Right renal cortex interstitium (tissue), 3 donors: Measurements from ENCODE around the gene CELA2B. TPM values are rescaled to one million over a fixed set of nuclear protein-coding genes. Genes with fewer than 3 reads are reported as not detected.
"Not testable (repeated sequence)": the region's sequence is repeated elsewhere in the genome, so short reads cannot be mapped to it uniquely, and the experiment has no call there.

ENCODE experiments used
- DNase-seq, 3 donors: peaks; one replicate each; pipeline ENCODE4 v3.0.0-alpha.2; 2013; ENCODE audit warnings: low read depth in 3 of 3, low spot score in 2 of 3
- polyA plus RNA-seq, 3 donors: library from polyadenylated mRNA; unstranded; fragments of 120-200 nt; gene quantifications; one replicate each; pipeline ENCODE4 v1.2.1, GENCODE V29; 2013; ENCODE audit not compliant: insufficient read length in 3 of 3

CELA2B gene
- polyA plus RNA-seq, 3 donors: 0.28 to 0.42 TPM; not detected in 1

DNA sequence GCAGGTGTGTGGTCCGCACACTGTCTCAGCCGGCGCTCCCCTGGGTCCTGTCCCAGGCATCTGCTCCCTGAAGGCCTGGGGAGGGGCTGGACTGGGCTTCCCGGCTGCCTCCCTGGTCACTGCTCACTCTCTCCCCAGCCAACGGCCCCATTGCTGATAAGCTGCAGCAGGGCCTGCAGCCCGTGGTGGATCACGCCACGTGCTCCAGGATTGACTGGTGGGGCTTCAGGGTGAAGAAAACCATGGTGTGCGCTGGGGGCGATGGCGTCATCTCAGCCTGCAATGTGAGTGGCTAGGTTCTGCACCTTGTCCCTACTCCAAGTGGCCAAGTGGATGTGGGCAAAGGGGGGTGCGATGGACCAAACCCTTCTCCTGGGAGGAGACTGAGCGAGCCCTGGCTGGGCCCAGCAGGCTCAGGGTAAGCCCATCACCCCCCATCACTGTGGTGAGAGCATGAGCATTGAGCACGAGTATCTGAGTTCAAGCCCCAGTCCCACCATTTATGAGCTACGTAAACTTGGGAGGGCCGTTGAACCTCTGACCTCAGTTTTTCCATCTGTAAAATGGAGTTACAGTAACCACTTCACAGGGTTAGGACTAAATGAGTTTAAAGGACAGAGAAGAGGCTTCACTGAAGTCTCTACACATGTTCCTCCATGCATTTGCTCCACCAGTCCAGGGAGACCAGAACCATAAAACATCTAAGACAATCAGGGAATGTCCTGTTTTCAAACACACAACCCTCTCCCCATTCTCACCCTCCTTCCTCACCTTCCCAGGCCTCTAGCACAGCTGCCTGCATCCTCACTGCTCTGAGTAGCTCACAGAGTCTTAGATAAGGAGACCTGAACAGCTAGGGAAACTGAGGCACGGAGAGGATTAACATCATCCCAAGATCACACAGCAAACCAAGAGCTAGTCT lies 31.2 kb upstream of the CELA2B start:
- no peak for DNase-seq

DNA sequence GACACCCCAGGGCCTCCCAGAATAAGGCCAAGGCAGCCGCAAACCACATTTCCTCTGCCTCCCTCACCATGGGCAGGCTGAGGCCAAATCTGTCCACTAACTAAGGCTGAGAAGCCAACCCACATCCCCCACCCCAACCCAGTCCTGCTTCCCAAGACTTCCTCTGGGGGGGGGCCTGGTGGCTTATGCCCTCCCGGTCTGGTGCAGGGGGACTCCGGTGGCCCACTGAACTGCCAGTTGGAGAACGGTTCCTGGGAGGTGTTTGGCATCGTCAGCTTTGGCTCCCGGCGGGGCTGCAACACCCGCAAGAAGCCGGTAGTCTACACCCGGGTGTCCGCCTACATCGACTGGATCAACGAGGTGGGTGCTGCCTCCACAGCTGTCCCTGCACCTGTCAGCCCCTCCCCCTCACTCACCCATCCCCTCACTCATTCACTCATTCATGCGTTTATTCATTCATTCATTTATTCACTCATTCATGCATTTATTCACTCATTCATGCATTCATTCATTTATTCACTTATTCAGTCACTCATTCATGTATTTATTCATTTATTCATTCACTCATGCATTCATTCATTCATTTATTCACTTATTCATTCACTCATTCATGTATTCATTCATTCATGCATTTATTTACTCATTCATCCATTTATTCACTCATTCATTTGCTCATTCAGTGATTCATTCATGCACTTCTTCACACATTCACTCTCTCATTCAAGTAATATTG lies 30.3 kb upstream of the CELA2B start:
- no peak for DNase-seq

DNA sequence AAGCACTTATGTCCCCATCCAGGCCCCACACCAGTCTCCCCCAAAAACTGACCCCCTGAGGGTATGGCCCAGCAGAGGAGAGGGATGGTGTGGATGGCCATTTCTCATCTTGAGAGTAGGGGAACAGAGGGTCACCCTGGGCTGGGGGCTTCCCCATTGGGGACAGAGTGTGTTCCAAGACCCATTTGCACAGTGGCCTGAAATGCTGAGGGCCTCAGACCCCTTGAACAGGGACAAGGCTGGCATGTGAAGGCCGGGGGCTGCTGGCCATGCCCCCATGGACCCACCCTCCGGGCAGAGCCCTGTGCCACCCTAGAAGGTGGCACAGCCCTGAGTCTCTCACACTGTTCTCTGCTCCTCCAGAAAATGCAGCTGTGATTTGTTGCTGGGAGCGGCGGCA lies 29.7 kb upstream of the CELA2B start:
- no peak for DNase-seq

DNA sequence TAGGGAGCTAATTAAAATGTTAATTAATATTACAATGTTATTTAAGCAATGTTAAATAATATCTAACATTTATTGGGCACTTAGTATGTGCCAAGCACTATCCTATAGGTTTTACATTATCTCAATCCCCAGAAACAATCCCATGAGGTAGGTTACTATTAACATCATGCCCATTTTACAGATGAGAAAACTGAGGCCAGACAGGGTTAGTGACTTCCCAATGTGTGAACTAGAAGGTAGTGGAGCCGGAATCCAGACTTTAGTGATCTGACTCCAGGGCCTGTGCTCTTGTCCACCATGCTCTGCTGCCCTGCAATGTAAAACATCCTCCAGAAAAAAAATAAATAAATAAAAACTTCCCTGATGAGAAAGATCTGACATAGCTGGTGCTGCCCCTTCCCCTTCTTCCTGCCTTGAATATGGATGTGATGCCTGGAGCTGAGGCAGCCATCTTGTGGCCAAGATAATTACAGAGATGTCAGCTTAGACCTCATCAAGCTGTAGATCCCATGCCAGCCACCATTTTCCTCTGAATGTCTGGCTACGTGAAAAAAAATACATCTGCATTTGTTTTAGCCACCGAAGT lies 26.9 kb upstream of the CELA2B start:
- DNase-seq: no peak

DNA sequence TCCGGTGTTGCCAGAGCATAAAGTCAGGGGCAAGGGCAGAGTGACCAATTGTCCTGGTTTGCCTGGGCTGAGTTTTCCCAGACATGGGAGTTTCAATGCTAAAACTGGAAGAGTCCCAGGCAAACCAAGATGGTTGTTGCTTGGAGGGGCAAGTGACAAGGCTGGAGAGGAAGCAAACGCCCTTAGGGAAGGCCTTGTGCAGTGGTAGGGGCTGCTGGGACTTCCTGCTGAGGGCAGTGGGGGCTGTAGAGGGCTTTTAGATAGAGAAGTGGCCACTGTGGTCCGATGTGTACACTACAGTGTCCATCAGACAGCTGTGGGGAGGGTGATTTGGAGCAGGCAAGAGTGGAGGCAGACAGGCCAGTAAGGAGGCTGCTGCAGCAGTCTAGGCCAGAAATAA lies 26.3 kb upstream of the CELA2B start:
- DNase-seq: no peak

DNA sequence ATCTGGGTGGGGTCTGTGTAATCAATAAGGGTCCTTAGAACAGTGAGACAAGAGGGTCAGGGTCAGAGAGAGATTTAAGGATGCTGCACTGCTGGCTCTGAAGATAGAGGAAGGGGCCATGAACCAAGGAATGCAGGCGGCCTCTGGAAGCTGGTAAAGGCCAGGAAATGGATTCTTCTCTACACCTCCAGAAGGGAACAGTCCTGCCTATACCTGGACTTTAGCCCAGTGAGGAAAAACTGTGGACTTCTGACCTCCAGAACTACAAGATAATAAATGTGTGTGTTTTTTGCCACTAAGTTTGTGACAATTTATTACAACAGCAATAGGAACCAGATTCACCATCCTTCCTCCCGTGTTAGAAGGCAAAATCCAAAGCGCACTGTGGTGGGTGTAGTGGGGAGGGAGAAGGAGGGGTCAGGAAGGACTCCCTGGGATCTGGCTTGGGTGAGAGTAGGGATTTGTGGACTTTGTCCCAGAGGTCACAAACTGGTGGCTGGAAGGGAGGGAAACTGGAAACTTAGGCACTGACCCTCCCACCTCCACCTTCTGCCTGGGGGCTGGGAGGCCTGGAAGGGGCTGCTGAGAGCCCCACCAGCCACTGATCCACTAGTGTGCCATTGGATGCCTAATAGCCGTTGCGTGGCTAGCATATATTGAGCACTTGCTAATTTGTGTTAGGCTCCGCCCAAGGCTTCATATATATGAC lies 24.7 kb upstream of the CELA2B start:
- DNase-seq: no peak

DNA sequence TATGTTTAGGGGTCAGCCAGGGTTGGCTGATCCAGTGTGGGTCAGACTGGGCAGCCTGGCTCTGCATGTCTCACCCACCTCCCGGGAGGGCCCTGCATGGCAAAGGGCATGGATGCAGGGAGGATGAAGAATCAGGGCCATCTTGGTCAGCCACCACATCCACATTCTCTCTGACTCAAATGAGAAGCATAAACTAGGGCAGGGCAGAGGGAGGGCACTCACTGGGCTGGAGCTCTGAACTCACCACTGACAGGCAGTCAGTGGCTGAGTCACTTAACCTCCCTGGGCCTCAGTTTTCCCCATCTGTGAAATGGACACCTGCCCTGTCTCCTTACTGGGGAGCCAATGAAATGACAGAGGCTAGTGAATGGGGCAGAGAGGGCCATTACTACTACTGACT lies 23.7 kb upstream of the CELA2B start:
- no peak for DNase-seq

DNA sequence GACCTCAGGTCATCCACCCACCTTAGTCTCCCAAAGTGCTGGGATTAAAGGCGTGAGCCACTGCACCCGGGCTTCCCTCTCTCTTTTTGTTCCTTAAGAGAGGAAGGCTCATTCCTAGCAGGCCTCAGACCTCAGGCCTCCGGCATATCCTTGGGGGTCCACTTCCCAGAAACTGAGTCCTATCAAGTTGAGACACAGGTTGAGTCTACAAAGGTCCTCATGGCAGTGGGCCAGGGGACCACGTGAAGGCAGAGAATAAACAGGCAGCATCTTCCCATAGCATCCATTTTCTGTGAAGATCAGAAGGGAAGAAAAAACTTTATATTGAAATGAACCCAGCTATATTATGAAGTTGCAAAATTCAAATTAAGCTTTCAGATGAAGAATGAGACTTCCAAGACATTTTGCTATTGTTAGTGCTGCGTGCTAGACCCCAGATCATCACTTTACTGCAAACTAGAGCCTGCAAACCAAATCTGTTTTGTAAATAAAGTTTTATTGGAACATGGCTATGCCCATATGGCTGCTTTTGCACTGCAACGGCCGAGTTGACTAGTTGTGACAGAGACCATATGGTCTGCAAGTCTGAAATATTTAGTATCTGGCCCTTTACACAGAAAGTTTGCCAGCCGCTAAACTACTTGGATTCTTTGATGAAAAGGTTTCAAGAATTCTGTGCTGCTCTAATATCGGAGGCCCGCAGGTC lies 22.9 kb upstream of the CELA2B start:
- DNase-seq: no peak

DNA sequence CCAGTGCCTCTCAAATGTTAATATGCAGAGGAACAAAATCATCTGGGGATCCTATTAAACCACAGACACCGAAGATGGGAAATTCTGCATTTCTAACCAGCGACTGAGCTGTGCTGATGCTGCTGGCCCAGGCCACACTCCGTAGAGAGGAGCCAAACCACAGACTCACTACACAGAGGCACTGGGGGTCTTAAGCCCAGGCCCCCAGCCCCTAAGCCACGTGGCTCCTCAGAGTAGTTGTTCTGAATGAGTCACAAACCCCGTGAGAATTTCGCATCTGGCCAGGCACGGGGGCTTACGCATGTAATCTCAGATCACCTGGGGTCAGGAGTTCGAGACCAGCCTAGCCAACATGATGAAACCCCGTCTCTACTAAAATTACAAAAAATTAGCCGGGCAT lies 22.2 kb upstream of the CELA2B start:
- no peak for DNase-seq

DNA sequence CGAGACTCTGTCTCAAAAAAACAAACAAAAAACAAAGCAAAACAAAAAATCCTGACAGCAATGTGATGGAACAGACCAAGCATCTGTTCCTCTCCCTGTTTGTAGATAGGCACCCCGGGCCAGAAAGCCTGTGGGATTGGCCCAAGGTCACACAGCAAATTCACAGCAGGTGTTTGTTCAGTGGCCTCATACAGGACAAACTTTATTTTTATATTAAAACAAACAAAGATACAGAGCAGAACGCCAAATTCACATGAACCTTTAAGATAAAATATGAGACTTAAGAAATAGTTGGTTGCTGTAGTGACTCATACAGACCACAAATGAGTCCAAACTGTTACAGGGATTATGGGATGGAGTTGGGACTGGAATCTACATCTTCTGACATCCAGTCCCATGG lies 21.6 kb upstream of the CELA2B start:
- no peak for DNase-seq

DNA sequence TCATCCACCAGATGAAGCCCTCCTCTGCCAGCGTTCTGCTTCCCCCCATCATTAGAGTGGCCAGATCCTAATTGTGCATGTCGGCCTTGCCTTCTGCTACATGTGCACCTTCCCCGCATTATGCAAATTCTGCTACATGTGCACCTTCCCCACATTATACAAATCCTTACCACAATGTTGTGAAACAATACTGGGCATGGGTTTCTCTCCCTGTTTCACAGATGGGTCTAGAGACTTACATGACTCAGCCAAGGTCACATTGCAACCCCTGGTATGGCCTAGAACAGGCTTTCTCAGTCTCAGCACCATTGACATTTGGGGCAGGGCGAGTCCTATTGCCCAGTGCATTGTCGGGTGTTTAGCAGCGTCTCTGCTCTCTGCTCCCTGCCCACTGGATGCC lies 20.4 kb upstream of the CELA2B start:
- DNase-seq: no peak

DNA sequence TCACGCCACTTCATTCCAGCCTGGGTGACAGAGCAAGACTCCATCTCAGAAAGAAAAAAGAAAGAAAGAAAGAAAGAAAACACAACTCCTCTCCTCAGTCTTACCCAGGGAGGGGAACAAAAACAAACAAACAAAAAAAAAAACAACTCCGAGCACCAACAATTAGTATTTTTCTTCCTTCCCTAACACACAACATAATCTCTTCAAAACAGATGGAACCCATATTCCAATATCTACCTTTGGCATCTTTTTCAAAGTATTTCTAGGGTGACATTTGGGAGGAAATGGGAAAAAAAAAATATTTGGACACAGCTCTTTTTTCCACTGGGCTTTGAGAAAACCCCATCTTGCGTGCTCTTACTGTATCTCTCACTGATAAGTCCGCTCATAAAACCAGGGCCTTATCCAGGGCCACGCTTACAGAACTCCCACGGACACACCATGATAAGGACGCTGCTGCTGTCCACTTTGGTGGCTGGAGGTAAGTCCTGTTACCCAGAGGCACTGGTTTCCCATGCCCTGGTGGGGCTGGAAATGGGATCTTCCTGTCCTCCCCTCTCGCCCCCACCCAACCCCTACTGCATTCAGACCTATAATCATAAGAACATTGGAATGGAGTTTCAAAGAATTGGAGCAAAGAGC lies 19.5 kb upstream of the CELA2B start, which contains the start of gene CELA2A:
CELA2A (plus strand) TSS at position 420 of the 642 bp plus-strand sequence; CDS start at position 442, 22 bp downstream.
- no peak for DNase-seq

DNA sequence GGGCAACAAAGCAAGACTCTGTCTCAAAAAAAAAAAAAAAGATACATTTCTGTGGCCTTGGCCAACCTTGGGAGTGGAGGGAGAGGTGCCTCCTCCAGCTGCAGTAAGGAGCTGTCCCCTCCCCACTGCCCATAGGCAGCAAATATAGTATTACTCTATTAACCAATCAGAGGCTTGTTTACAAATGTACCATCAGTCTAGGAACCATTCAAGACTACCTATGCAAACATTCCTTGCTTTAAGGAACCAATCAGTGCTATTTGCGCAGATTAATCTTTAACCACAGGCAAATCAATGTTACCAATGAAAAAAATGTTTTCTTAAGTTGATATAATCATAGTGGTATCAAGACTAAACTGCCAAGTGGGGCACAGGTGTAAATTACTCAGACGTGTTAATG lies 18.3 kb upstream of the CELA2B start:
- DNase-seq: no peak

DNA sequence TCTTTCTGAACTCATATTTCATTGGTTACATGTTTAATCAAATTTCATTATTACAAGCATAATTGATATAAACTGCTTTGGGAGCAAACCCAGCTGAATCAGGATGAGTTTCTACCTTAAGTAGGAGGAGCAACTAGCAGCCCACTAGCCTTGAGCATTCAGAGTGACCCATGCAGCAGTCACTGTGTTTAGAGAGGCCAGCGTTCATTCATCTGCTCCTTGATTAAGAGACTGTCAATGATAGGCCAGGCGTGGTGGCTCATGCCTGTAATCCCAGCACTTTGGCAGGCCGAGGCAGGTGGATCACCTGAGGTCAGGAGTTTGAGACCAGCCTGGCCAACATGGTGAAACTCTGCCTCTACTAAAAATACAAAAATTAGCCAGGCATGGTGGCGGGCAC lies 17.5 kb upstream of the CELA2B start:
- DNase-seq: not testable (repeated sequence)

DNA sequence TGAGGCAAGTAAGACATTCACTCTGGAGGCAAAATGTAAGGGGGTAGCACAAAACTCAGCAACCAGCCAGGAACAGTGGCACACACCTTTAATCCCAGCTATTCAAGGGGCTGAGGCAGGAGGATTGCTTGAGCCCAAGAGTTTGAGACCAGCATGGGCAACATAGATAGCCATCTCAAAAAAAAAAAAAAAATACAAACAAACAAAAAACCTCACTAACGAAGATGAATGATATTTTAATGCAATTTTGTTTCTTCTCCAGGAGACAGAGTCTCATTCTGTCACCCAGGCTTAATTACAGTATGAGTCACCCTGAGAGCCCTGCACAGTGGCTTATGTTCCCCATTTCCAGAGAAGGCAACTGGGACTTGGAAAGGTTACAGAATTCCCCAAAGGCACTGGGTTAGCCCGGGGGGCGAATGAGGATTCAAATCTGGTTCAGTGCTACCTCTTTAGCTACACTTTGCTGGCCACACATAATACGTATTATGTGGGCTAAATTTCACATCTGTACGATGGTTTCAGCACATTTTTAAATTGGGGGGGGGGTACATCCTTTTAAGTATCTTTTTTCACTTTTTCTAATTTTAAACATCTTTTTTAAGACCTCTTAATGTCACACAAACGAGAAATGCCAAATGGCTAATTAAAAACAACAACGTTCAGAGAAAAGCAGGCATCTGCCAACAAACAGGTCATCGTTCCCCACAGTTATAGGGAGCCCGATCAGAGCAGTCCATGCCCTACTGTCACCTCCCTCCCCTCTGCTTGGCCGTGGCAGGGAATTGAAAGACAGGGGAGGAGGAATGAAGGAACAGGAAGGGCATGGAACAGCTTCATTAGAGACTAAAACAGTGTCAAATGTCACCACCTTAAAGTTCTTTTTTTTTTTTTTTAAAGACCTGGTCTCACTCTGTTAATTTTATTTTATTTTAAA lies 15.9 kb upstream of the CELA2B start:
- no peak for DNase-seq

DNA sequence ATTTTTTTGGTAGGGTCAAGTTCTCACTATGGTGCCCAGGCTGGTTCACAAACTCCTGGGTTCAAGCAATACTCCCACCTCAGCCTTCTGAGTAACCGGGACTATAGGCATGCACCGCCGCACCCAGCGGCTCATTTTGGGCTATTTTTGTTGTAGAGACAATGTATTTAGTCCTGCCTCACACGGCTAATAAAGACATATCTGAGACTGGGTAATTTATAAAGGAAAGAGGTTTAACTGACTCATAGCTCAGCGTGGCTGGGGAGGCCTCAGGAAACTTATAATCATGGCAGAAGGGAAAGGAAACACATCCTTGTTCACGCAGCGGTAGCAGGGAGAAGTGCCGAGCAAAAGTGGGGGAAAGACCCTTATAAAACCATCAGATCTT lies 15.2 kb upstream of the CELA2B start:
- no peak for DNase-seq

DNA sequence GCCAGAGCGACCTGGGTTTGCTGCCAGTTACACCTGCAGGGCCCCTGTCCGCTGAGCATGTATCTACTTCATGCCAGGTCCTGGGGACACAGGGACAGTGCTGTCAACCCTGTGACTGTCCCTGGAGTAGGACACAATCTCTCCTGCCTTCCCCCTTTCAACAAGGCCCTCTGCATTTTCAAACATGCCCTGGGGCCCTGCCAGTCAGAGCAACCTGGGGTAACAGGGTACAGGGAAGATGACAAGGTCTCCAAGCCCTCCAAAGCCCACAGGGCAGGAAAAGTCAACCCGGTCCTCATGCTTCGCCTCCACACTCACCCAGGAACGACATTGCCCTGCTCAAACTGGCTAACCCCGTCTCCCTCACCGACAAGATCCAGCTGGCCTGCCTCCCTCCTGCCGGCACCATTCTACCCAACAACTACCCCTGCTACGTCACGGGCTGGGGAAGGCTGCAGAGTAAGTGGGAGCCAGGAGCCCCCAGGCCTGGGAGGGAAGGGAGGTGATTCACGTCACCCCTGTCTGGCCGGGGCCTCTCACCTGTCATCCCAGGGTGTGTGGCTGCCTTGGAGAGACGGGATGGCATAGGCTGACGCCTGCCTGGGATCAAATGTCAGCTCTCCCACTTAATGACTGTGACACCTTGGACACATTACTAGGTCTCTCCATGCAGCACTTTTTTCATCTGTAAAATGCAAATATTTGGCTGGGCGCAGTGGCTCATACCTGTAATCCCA lies 12.7 kb upstream of the CELA2B start:
- DNase-seq: not testable (repeated sequence)

DNA sequence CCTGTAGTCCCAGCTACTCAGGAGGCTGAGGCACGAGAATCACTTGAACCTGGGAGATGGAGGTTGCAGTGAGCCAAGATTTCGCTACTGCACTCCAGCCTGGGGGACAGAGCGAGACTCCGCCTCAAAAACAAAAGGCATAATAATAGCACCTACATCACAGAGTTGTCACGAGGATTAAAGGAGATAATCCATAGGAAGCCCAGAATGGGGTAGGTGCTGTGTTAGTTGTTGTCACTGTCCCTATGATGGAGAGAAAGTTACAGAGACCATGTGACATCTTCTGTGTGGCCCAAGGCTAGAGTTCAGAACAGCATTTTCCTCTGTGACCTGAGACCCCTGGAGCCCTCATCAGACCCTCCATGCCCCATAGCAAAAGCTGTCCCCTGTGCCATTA lies 12.0 kb upstream of the CELA2B start:
- DNase-seq: not testable (repeated sequence)
